Measurements from ENCODE around the gene OR10G3. TPM values are rescaled to one million over a fixed set of nuclear protein-coding genes. Genes with fewer than 3 reads are reported as not detected.
"Not testable (repeated sequence)": the region's sequence is repeated elsewhere in the genome, so short reads cannot be mapped to it uniquely, and the experiment has no call there.

OR10G3 gene, protein sequence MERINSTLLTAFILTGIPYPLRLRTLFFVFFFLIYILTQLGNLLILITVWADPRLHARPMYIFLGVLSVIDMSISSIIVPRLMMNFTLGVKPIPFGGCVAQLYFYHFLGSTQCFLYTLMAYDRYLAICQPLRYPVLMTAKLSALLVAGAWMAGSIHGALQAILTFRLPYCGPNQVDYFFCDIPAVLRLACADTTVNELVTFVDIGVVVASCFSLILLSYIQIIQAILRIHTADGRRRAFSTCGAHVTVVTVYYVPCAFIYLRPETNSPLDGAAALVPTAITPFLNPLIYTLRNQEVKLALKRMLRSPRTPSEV
- total RNA-seq (2012; rRNA removed) = not detected in 2 replicates

- Histone ChIP-seq H3K9ac (ENCODE audit: low read depth, low read length) (no peak within 1 kb of the TSS), H3K27me3 (ENCODE audit: control insufficient read depth, insufficient read depth, low read length) (no peaks in the 10 kb centered on the region), H3K4me3 (ENCODE audit: low read length) (no peak within 1 kb of the TSS), H3K36me3 (ENCODE audit: insufficient read depth, low read length) (no peaks in the 10 kb centered on the region), H3K9me3 (replicated peaks; ENCODE audit: low read length) (no peaks in the 10 kb centered on the region), H3K4me1 (ENCODE audit: control insufficient read depth, insufficient read depth, low read length) (no peaks in the 10 kb centered on the region), H3K4me2 (ENCODE audit: low read length) (no peak within 1 kb of the TSS)
Observed at GRCh38 chr14:21579976-21580375, at the start of gene OR10G3. Gene OR10G3, minus strand, starts transcription at chr14:21580076. Its CDS starts 9,332 bp downstream, at chr14:21570744.

DNA sequence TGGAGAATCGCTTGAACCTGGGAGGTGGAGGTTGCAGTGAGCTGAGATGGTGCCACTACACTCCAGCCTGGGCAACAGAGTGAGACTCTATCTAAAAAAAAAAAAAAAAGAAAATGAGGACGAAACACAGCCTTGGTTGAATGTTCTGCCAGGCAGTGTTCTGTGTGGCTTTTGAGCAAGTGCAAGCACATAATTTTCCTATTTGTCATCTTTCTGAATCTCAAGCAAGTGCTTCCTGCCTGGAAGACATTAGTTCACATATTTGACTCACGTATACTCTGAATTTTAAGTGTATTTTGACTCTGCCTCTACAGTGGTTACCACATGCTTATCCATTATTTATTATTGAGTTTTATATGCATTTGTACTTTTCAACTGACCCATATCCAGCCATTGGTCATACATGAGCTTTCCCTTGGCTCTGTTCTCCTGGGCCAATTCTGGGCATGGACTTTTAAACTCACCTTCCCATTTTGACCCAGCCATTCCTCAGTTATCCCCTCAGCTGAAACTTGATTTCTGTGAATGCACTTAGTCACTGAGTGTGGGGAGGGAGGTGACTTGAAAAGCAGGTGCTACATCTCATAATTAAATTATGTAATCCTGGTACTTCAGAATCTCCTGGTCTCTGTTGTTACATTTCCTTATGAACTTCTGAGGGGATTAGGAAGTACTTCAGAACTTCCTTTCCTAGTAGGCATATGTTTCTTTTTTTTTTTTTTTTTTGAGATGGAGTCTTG is 46.8 kb upstream of the OR10G3 start:
- H3K4me1 ChIP-seq (ENCODE audit: control insufficient read depth, insufficient read depth, low read length) = no peaks in the 10 kb centered on the region
- no peak overlapping the region for H3K4me3 ChIP-seq (ENCODE audit: low read length)
- no peaks in the 10 kb centered on the region for H3K27me3 ChIP-seq (ENCODE audit: control insufficient read depth, insufficient read depth, low read length)
- H3K4me2 ChIP-seq (ENCODE audit: low read length) = no peak overlapping the region
- H3K36me3 ChIP-seq (ENCODE audit: insufficient read depth, low read length) = no peaks in the 10 kb centered on the region
- no peak overlapping the region for H3K9ac ChIP-seq (ENCODE audit: low read depth, low read length)
- H3K9me3 ChIP-seq (replicated peaks; ENCODE audit: low read length) = no peaks in the 10 kb centered on the region

DNA sequence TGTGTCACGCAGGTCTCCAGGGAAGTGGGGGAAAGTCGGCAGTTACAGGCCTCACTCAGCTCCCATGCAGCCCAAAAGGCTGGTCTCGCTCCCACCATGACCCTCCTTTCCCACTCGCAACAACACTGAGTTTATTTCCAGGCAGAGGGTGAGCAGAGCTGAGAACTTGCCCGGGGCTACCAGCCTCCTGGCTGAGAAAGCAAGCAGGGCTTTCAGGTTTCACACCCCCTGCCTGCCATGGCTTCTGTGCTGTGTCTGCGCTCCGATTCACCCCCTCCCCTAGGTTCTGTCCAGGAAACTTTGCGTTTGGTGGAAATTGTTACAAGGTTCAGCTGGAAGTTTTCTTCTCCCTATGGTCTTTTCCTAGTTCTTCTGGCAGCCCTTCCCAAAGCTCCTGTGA is 37.7 kb upstream of the OR10G3 start:
- Histone ChIP-seq H3K9me3 (replicated peaks; ENCODE audit: low read length) (no peaks in the 10 kb centered on the region), H3K4me1 (ENCODE audit: control insufficient read depth, insufficient read depth, low read length) (no peaks in the 10 kb centered on the region), H3K4me2 (ENCODE audit: low read length) (no peak overlapping the region), H3K9ac (ENCODE audit: low read depth, low read length) (no peak overlapping the region), H3K36me3 (ENCODE audit: insufficient read depth, low read length) (no peaks in the 10 kb centered on the region), H3K4me3 (ENCODE audit: low read length) (no peak overlapping the region), H3K27me3 (ENCODE audit: control insufficient read depth, insufficient read depth, low read length) (no peaks in the 10 kb centered on the region)

DNA sequence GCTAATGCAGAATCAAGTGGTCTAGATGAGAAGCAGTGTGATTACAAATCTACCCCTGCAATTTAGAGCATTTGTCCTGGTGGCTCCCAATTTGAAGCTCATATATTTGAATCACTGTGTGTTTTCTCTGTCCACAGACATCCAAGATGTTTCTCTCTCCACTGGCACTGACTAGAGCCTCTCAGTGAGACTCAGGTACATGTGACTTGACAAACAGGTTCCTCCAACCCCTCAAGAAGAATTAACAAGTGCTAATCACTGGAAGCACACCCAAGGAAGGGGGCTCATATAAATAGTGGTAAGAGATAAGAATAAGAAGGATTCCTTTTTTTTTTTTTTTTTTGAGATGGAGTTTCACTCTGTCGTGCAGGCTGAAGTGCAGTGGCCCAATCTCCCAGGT is 34.4 kb upstream of the OR10G3 start:
- H3K36me3 ChIP-seq (ENCODE audit: insufficient read depth, low read length) = no peaks in the 10 kb centered on the region
- H3K27me3 ChIP-seq (ENCODE audit: control insufficient read depth, insufficient read depth, low read length) = no peaks in the 10 kb centered on the region
- H3K9me3 ChIP-seq (replicated peaks; ENCODE audit: low read length) = no peaks in the 10 kb centered on the region
- H3K4me2 ChIP-seq (ENCODE audit: low read length) = no peak overlapping the region
- no peaks in the 10 kb centered on the region for H3K4me1 ChIP-seq (ENCODE audit: control insufficient read depth, insufficient read depth, low read length)
- no peak overlapping the region for H3K4me3 ChIP-seq (ENCODE audit: low read length)
- no peak overlapping the region for H3K9ac ChIP-seq (ENCODE audit: low read depth, low read length)

GRCh38 chr14:21612324-21612723 is 32.4 kb upstream of the OR10G3 start:
- Histone ChIP-seq H3K4me1 (ENCODE audit: control insufficient read depth, insufficient read depth, low read length) (no peaks in the 10 kb centered on the region), H3K9me3 (replicated peaks; ENCODE audit: low read length) (no peaks in the 10 kb centered on the region), H3K4me2 (ENCODE audit: low read length) (no peak overlapping the region), H3K9ac (ENCODE audit: low read depth, low read length) (no peak overlapping the region), H3K4me3 (ENCODE audit: low read length) (no peak overlapping the region), H3K36me3 (ENCODE audit: insufficient read depth, low read length) (no peaks in the 10 kb centered on the region), H3K27me3 (ENCODE audit: control insufficient read depth, insufficient read depth, low read length) (no peaks in the 10 kb centered on the region)

GRCh38 chr14:21602181-21602580 is 22.3 kb upstream of the OR10G3 start:
- H3K4me1 ChIP-seq (ENCODE audit: control insufficient read depth, insufficient read depth, low read length); H3K4me2 ChIP-seq (ENCODE audit: low read length); H3K9ac ChIP-seq (ENCODE audit: low read depth, low read length); H3K9me3 ChIP-seq (replicated peaks; ENCODE audit: low read length); H3K27me3 ChIP-seq (ENCODE audit: control insufficient read depth, insufficient read depth, low read length); H3K36me3 ChIP-seq (ENCODE audit: insufficient read depth, low read length); H3K4me3 ChIP-seq (ENCODE audit: low read length): not testable (repeated sequence)

DNA sequence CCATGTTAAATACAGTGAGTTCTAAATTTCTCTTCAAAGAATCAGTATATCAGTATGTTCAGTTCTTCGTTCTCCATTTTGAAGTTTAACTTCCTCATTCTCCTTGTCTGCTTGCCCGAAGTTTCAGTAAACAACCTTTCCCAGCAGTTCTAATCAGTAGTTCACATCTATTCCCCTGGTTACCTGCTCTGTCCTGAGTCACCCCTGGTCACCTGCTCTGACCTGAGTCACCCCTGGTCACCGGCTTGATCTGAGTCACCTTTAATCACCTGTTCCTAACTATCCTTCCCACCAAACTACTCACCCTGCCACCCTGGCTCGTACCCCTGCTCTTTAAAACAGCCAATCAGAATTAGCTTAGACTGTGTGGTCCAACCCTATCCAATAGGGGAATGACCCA is 9.4 kb upstream of the OR10G3 start:
- H3K36me3 ChIP-seq (ENCODE audit: insufficient read depth, low read length) = no peaks in the 10 kb centered on the region

DNA sequence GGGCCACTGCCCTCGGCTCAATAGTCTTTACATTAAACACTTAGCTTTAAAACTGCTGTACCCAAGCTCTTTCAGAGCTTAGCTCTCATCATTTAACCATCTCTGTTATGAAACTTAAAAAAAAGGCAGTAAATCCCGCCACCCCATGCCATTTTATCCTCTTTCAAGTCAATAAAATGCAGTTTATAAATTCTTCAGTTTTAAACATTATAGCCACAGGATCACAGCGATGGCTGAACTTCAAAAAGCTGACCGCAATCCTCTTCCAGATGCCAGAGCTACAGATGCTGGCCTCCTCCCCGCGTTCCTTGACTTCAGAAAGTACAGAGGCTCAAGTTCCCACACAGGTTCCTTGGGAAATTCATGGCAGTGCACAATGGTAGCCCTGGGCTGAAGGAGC is 4.2 kb downstream of the OR10G3 start:
- no peak overlapping the region for H3K4me2 ChIP-seq (ENCODE audit: low read length)
- H3K27me3 ChIP-seq (ENCODE audit: control insufficient read depth, insufficient read depth, low read length) = no peaks in the 10 kb centered on the region
- no peak overlapping the region for H3K4me3 ChIP-seq (ENCODE audit: low read length)
- no peaks in the 10 kb centered on the region for H3K4me1 ChIP-seq (ENCODE audit: control insufficient read depth, insufficient read depth, low read length)
- H3K9ac ChIP-seq (ENCODE audit: low read depth, low read length) = no peak overlapping the region
- H3K36me3 ChIP-seq (ENCODE audit: insufficient read depth, low read length) = no peaks in the 10 kb centered on the region
- H3K9me3 ChIP-seq (replicated peaks; ENCODE audit: low read length) = no peaks in the 10 kb centered on the region

More for the DNA sequence above, 9.4 kb upstream of the OR10G3 start:
- Histone ChIP-seq H3K9ac (ENCODE audit: low read depth, low read length) (no peak overlapping the region), H3K27me3 (ENCODE audit: control insufficient read depth, insufficient read depth, low read length) (no peaks in the 10 kb centered on the region), H3K4me3 (ENCODE audit: low read length) (no peak overlapping the region), H3K9me3 (replicated peaks; ENCODE audit: low read length) (no peaks in the 10 kb centered on the region), H3K4me2 (ENCODE audit: low read length) (no peak overlapping the region), H3K4me1 (ENCODE audit: control insufficient read depth, insufficient read depth, low read length) (no peaks in the 10 kb centered on the region)

DNA sequence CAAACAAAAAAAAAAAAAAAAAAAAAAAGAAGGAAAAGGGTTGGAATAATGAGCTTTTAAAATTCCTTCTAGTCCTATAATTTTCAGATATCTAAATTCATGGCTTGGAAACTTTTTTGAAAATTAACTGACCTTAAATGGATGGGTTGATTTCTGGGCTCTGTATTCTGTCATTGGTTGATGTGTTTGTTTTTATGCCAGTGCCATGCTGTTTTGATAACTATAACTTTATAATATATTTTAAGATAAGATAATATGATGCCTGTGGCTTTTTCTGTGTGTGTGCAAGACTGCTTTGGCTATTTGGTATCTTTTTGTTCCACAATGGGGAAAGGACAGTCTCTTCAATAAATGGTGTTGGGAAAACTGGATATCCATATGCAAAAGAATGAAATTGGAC is 7.3 kb downstream of the OR10G3 start:
- Histone ChIP-seq H3K4me2 (ENCODE audit: low read length) (no peak overlapping the region), H3K4me1 (ENCODE audit: control insufficient read depth, insufficient read depth, low read length) (no peaks in the 10 kb centered on the region), H3K4me3 (ENCODE audit: low read length) (no peak overlapping the region)

DNA sequence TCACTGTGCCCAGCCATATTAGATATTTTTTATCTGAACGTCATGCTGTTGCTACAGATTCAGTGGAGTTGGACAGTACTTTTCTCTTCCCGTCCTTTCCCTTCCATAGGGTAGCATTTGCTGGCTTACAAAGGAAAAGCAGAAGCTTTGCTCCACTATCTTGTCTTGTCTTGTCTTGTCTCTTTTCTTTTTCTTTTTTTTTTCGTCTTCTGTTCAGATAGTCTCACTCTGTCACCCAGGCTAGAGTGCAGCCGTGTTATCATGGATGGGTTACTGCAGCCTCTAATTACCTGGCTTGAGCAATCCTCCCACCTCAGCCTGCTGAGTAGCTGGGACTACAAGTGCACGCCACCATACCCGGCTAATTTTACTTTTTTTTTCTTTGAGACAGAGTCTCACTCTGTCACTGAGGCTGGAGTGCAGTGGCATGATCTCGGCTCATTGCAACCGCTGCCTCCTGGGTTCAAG is 21.1 kb downstream of the OR10G3 start:
- no peak overlapping the region for H3K4me2 ChIP-seq (ENCODE audit: low read length)
- H3K4me1 ChIP-seq (ENCODE audit: control insufficient read depth, insufficient read depth, low read length) = peaks cover 5% of the 10 kb centered on the region
- no peaks in the 10 kb centered on the region for H3K9me3 ChIP-seq (replicated peaks; ENCODE audit: low read length)
- H3K4me3 ChIP-seq (ENCODE audit: low read length) = no peak overlapping the region
- no peak overlapping the region for H3K9ac ChIP-seq (ENCODE audit: low read depth, low read length)
- H3K36me3 ChIP-seq (ENCODE audit: insufficient read depth, low read length) = no peaks in the 10 kb centered on the region
- H3K27me3 ChIP-seq (ENCODE audit: control insufficient read depth, insufficient read depth, low read length) = no peaks in the 10 kb centered on the region

More for the DNA sequence above, 7.3 kb downstream of the OR10G3 start:
- no peaks in the 10 kb centered on the region for H3K9me3 ChIP-seq (replicated peaks; ENCODE audit: low read length)
- H3K36me3 ChIP-seq (ENCODE audit: insufficient read depth, low read length) = no peaks in the 10 kb centered on the region
- H3K9ac ChIP-seq (ENCODE audit: low read depth, low read length) = no peak overlapping the region
- no peaks in the 10 kb centered on the region for H3K27me3 ChIP-seq (ENCODE audit: control insufficient read depth, insufficient read depth, low read length)

GRCh38 chr14:21557084-21557901 is 22.6 kb downstream of the OR10G3 start:
- Histone ChIP-seq H3K36me3 (ENCODE audit: insufficient read depth, low read length) (no peaks in the 10 kb centered on the region), H3K4me3 (ENCODE audit: low read length) (peak overlapping the region; percentile 56), H3K9ac (ENCODE audit: low read depth, low read length) (peak overlapping the region; percentile 48), H3K4me2 (ENCODE audit: low read length) (peak overlapping the region; percentile 83), H3K4me1 (ENCODE audit: control insufficient read depth, insufficient read depth, low read length) (peaks cover 5% of the 10 kb centered on the region), H3K9me3 (replicated peaks; ENCODE audit: low read length) (no peaks in the 10 kb centered on the region), H3K27me3 (ENCODE audit: control insufficient read depth, insufficient read depth, low read length) (no peaks in the 10 kb centered on the region)
